ENCODE data around the gene RYR1. TPM values are rescaled to one million over a fixed set of nuclear protein-coding genes. Genes with fewer than 3 reads are reported as not detected.
"Not testable (repeated sequence)": the region's sequence is repeated elsewhere in the genome, so short reads cannot be mapped to it uniquely, and the experiment has no call there.

Gene RYR1
- polyA plus RNA-seq, 3 donors: 5.1 to 6.6 (median 5.2) TPM

DNA sequence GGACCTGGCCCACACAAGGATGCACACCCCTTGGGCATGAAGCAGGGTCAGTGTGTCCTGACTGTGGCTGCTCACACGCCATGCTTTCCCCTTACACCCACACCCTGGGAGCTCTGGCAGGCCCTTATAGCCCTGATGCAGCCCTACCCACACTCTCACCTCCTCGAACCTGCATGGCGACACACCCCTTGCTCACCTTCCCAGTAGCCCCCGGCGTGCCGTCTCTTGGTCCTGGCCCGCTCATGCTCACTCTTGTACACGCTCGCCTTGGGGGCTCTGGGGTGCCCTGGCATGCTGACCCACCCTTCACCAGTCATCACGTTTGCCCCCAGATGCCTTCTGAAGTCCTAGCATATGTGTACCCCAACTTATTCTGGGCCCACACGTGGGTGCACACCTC is 128.2 kb downstream of the RYR1 start:
- DNase-seq: no peak

DNA sequence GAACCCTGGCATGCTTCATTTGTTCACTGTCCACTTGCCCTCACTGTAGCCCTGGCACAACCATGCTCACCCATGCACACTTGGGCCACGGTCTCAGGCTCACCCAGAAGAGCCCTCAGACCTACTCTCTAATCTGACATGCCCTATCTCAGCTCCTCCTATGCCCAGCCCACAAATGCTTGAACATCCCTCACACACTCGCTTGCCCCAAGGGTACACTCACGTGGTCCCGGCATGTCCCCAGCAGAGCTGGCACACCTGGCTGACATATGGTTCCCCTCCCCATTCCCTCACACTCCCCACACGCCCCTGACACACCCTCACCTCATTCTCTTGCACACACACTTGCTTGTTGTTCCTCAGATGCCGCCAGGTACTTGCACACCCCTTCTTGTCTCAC is 128.6 kb downstream of the RYR1 start:
- no peak for DNase-seq

DNA sequence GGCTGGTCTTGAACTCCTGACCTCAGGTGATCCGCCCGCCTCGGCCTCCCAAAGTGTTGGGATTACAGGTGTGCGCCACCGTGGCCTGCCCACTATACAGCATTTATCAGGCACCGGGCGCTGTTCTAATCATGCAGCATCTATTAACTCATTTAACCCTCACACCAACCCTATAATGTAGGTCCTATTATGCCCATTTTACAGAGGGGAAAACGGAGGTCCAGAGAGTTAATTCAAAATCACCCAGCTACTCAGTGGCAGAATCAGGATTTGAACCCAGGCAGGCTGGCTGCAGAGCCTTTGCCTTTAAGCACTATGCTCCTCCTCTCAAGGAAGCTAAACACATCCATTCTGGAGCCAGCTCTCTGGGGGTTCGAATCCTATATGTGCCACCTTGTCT is 130.0 kb downstream of the RYR1 start:
- no peak for DNase-seq

DNA sequence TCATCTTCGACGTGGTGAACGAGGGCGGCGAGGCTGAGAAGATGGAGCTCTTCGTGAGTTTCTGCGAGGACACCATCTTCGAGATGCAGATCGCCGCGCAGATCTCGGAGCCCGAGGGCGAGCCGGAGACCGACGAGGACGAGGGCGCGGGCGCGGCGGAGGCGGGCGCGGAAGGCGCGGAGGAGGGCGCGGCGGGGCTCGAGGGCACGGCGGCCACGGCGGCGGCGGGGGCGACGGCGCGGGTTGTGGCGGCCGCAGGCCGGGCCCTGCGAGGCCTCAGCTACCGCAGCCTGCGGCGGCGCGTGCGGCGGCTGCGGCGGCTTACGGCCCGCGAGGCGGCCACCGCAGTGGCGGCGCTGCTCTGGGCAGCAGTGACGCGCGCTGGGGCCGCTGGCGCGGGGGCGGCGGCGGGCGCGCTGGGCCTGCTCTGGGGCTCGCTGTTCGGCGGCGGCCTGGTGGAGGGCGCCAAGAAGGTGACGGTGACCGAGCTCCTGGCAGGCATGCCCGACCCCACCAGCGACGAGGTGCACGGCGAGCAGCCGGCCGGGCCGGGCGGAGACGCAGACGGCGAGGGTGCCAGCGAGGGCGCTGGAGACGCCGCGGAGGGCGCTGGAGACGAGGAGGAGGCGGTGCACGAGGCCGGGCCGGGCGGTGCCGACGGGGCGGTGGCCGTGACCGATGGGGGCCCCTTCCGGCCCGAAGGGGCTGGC is 131.6 kb downstream of the RYR1 start:
- DNase-seq: no peak

DNA sequence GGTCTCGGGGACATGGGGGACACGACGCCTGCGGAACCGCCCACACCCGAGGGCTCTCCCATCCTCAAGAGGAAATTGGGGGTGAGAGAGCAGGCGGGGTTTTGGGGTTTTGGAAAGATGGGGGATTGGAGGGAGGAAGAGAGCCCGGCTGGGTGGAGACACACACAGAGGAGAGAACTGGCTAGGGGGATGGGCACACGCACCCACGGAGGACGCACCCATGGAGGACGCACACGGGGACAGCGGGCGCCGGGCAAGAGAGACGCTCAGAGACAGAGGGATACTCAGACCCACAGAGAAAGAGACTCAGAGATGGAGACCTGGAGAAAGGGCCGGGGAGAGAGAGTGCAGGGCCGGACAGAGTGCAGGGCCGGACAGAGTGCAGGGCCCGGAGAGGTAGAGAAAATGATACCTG is 132.2 kb downstream of the RYR1 start:
- DNase-seq: no peak

DNA sequence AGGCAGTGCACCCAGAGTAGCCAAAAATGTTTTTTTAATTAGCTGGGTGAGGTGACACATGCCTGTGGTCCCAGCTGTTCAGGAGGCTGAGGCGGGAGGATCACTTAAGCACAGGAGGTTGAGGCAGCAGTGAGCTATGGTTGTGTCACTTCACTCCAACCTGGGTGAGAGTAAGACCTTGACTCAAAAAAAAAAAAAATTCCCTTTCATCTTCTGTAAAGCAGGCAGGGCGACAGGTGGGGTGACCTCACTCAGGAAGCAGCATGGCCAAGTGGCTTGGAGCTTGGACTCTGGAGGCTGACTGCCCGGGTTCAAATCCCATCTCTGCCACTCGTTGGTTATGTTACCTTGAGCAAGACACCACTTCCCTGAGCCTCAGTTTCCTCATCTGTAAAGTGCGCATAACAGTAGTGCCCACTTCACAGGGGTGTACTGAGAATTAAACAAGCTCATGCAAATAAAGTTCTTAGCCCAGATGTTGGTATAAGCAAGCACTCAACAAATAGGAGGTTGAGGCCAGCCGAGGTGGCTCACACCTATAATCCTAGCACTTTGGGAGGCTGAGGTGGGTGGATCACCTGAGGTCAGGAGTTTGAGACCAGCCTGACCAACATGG is 136.0 kb downstream of the RYR1 start:
- no peak for DNase-seq

DNA sequence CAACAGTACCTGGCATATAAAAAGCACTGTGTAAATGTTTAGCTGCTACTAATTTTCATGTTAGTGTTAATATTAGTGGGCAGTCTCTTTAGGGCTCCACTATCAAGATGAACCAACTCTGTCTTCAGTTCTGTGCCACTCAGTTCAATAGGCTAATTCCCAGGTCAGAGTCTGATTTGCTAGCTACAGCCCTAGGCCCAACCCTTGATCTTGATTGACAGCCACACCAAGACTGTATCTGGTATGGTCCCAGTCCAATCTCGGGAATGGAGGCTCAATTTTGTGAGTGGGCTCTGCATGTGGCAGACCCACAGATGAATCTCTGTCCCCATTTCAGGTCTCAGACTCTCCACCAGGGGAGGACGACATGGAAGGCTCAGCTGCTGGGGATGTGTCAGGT is 138.2 kb downstream of the RYR1 start:
- DNase-seq: no peak

DNA sequence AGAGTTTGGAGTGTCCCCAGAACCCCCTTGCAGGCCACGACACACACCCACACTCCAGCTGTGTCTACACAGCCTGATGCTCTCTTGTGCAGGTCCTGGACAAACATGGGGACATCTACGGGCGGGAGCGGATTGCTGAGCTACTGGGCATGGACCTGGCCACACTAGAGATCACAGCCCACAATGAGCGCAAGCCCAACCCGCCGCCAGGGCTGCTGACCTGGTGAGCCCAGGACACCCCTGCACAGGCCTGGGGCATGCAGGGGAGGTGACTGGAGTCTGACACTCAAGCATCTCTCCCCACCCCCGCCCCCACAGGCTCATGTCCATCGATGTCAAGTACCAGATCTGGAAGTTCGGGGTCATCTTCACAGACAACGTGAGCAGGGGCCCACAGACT is 144.3 kb downstream of the RYR1 start:
- no peak for DNase-seq

DNA sequence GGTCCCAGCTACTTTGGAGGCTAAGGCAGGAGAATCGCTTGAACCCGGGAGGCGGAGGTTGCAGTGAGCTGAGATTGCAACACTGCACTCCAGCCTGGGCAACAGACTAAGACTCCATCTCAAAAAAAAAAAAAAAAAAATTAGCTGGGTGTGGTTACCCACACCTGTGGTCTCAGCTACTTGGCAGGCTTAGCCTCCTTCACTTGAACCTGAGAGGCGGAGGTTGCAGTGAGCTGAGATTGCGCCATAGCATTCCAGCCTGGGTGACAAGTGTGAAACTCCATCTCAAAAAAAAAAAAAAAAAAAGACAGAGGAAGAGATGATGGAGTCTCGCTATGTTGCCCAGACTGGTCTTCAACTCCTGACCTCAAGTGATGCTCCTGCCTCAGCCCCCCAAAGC is 145.8 kb downstream of the RYR1 start:
- not testable (repeated sequence) for DNase-seq

DNA sequence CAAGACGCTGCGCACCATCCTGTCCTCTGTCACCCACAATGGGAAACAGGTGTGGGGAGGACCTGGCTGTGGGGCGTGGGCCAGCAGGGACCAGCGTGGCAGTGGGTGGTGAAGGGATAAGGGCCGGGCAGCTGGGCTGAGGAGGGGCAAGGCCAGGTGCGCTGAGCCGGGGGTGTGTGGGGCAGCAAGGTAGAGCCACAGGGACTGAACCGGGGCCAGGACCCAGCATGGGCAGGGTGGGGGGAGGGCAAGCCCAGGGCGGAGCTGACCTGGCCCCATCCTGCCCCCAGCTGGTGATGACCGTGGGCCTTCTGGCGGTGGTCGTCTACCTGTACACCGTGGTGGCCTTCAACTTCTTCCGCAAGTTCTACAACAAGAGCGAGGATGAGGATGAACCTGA is 146.6 kb downstream of the RYR1 start:
- DNase-seq: no peak

DNA sequence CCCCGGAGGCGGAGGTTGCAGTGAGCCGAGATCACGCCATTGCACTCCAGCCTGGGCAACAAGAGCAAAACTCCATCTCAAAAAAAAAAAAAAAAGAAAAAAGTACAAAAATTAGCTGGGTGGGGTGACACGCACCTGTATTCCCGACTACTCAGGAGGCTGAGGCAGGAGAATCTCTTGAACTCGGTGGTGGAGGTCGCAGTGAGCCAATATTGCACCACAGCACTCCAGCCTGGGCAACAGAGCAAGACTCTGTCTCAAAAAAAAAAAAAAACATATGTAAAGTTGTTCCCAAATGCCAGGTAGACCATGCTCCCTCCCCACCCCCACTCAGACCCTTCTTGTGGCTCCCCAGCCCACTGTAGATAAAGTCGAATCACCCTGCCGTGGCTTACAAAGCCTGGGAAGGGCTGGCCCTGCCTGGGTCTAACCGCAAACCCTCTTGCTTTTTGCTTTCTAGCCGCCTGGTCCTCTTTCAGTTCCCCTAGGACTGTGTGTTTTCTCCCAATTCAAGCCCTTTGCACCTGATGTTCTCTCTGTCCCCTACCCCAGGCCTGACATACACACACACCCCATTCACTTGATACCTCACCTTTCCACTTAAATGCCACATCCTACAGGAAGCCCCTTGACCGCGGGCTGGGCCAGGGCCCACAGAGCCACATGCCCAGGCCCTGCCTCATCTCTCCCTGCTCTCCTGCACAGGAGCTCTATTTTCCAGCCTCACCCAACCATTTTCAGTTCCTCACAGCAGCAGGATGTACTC is 149.9 kb downstream of the RYR1 start:
- no peak for DNase-seq

DNA sequence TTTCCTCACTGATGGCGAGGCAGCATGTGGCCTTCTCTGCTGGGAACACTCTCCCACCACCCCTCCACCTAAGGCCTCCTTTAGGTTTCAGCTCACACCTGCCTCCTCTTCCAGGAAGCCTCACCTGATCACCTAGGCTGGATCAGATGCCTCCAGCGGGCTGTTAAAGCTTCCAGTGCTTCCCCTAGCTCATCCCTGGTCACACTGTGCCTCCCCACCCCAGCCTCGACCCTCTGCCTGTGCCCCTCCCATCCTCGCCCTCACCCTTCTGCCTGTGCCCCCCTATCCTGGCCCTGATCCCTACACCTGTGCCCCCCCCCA is 150.5 kb downstream of the RYR1 start:
- no peak for DNase-seq

DNA sequence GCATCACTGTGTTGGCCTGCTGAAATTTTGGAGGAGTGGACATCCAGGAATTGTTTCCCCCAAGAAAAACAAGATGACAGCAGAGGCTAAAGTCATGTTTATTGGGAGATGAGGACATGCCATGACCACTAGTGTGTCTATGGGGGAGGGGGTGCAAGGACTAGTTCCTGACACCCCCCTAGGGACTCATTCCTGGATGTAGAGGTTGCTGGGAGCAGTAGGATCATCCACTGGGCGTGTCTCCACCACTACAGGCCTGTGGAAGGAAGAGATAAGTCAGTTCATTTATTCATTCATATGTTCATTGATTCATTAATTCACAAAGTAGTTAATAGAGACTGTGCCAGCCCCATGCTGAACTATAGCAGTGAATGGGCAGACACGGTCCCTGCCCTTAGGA is 154.1 kb downstream of the RYR1 start:
- no peak for DNase-seq

DNA sequence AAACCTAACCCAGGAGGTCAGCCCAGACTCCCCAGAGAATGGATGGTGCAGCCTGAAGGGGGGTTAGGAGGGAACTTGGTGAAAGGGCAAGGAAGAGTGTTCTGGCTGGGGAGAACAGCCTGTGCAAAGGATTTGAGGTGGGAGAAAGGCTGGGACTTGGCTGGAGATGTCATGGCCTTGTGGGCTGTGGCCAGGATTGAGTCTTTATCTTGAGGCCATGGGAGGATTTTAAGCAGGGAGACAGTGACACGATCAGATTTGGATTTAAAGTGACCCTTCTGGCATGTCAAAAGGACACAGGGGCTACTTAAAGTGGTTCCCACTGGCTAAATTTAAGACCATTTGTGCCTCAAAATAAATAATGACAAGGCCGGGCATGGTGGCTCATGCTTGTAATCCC is 154.6 kb downstream of the RYR1 start:
- no peak for DNase-seq

DNA sequence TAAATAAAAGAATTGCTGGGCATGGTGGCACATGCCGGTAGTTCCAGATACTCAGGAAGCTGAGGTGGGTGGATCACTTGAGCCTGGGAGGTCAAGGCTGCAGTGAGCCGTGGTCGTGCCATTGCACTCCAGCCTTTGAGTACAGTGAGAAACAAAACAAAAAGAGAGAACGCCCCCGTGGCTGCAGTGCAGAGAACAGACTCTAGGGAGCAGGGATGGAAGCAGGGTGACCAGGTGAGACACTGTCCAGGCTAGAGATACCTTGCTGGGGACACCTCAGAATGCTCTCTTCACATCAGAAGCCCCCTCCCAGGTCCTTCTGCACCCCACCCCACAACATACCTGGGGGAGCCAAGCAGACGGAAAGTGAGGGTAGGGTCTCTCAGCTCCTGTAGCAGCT is 159.4 kb downstream of the RYR1 start:
- DNase-seq: no peak

DNA sequence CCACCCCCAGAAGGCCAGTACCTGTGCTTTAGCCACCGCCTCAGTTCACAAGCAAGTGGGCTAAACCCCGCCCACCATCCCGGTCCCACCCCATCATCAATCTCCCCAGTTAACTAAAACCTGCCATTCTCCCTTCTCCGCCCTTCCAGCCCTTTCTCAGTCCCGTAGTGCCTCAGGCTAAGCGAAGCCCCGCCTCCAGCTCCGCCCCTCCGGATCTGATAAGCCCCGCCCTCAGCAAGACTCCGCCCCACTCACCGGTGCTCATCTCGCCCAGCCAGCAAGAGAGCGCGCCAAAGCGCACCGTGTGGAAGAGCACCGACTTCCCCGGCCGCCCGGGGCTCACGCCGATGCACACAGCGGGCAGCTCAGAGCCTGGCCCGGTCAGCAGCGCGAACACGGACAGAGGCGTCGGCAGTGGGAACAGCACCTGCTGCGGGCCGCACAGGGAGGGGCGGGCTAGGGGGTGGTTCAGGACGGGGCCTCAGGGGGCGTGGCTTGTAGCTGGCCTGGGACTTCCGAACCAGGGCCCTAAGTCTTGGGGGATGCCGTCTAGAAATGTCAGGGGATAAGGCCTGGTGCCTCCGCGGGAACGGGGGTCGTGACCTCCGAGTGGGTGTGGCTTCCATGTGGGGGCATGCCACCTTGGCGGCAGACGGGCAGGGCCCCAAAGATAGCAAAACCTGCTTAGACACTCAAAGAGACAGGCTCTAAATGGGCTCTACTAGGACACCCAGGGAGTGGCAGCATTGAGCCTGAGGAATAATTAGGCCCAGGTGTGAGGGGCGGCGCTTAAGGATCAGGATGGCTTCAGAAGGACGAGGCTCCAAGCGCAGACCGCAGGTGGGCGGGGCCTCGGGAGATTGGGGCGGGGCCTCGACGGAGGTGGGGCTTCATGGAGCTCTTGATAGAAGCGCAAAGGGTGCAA is 162.8 kb downstream of the RYR1 start:
- peak; percentile 60 for DNase-seq

DNA sequence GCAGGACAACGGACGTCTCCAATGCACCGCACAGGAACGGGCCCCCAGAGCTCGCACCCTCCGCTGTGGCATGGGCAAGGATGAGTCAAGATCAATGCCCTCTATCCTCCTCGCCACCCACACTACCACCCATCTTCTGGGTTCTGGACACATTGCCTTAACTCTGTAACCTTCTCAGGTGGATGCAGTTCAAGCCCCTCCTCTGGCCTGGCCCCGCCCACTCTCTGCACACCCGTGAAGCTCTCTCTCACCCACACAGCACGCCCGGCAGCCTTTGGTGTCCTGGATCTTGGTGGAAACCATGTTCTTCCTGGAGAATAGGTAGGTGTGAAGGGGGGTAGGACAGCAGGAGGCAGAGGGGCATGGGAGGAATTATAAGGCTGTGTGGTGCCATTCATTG is 163.6 kb downstream of the RYR1 start:
- no peak for DNase-seq

DNA sequence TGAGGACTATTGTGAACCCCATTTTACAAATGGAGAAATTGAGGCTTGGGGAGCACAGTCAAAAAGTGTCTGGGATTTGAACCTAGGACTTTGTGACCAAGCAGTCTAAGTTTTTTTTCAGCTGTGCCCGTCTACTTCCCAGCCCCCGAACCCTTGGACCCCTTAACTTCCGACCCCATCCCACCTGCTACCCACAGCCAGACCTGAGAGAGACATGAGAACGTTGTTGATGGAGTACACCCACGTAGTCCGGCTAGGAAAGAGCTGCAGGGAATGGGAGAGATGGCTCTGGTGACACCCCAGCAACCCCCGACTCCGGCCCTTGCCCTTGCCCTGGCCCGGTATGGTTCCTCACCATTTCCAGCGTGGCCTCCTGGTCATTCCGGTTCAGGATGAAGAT is 166.2 kb downstream of the RYR1 start:
- no peak for DNase-seq

DNA sequence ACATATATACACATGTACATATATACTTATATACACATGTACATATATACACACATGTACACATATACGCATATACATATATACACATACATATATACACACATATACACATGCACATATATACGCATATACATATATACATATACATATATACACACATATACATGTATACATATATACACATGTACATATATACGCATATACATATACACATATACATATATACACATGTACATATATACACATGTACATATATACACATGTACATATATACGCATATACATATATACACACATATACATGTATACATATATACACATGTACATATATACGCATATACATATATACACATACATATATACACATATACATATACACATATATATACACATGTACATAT is 169.4 kb downstream of the RYR1 start:
- not testable (repeated sequence) for DNase-seq

DNA sequence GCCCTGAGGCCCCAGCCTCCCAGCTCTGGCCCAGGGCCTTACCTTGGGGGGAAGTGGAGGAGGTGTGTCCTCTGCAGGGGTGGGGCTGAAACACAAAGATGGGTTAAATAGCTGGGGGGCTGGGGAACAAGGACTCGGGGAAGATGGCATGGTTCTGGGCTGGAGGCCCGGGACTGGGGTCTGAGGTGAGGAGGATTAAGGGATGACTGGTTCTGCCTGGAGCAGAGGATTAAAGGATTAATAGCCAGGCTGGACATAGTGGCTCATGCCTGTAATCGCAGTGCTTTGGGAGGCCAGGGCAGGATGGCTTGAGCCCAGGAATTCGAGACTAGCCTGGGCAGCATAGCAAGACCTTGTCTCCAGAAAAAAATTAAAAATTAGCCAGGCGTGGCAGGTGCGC is 172.6 kb downstream of the RYR1 start:
- no peak for DNase-seq

DNA sequence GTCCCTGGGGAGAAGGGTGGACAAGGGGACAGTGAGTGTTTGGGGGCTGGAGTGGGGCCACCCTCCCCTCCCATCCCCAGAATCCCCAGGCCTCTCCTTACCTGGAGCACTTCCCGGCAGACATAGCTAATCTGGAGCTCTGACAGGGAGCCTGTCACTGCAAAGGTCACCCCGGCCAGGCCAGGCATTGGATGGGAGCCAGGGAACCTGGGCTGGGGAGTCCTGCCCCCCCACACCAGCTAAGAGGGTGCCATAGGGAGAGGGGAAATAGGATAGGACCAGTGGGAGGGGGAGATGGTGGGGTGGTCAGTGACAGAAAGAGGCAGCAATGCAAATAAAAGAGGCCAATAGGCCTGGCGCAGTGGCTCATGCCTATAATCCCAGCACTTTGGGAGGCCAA is 180.8 kb downstream of the RYR1 start:
- no peak for DNase-seq

DNA sequence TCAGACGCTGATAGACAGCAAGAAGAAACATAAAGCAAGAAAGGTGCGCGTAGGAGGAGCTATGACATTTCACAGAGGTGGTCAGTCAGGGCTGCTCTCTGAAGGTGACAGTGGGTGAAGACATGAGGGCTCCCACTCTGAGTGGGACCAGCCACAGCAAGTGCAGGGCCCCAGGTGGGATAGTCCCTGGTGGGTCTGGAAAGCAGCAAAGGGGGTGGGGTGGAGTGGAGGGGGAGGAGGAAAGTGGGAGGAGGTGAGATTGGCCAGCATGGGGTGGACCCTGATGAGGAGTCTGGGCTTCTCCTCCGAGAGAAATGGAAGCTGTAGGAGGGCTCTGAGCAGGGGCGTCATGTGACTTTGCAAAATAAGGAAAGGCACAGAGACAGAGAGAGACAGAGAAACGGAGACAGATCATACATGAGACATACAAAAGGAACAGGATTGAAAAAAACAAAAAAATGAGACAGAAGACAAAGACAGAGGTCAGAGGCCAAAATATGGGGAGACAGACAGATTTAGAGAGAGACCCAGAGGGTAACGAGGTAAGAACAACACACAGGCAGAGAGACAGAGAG is 181.6 kb downstream of the RYR1 start:
- DNase-seq: no peak

Measured in renal pelvis (tissue), 4 donors.